B cell (primary cell): ENCODE data around the gene TLCD2.

Experiments used
- CTCF ChIP-seq: fragments of 200-600 bp; IDR thresholded peaks from one replicate; pipeline ENCODE4 v1.8.0; 2022; ENCODE audit warnings: antibody characterized with exemption, mild to moderate bottlenecking
- EZH2 ChIP-seq: IDR thresholded peaks from 2 replicates; pipeline ENCODE4 v1.6.1; 2012; ENCODE audit warnings: borderline replicate concordance, low read depth, mild to moderate bottlenecking, moderate library complexity, low read length; ENCODE audit not compliant: insufficient read depth, poor library complexity, severe bottlenecking

- no peak for TF ChIP-seq CTCF
- no peak for TF ChIP-seq EZH2
These were observed 14.2 kb upstream of the TLCD2 start, which contains the start of gene WDR81 for GRCh38 chr17:1724351-1724868.
